Esophagus squamous epithelium (tissue), 5 donors: Measurements from ENCODE around the gene SPA17. TPM values are rescaled to one million over a fixed set of nuclear protein-coding genes. Genes with fewer than 3 reads are reported as not detected.

Experiments used
- DNase-seq: peaks from one replicate; lab custom pipeline; 2025; lab: John Stamatoyannopoulos, UW
- H3K27ac ChIP-seq, 4 donors: fragments of 200-600 bp; sonication (generic); one replicate each; pipeline ENCODE4 v1.5.1; 2016 to 2019; ENCODE audit warnings: mild to moderate bottlenecking in 1 of 4
- H3K27me3 ChIP-seq, 4 donors: fragments of 200-600 bp; sonication (generic); 1 replicate in 3 of 4; 2 replicates in 1 of 4; pipeline versions ENCODE4 v1.5.1 to v1.6.0; 2017 to 2021; ENCODE audit warnings: antibody characterized with exemption in 1 of 4
- H3K36me3 ChIP-seq, 3 donors: fragments of 200-600 bp; sonication (generic); one replicate each; pipeline ENCODE4 v1.5.1; 2016 to 2019
- H3K4me1 ChIP-seq, 3 donors: fragments of 200-600 bp; sonication (generic); one replicate each; pipeline ENCODE4 v1.5.1; 2017 to 2019
- H3K4me3 ChIP-seq, 4 donors: fragments of 200-600 bp; sonication (generic); 1 replicate in 3 of 4; 2 replicates in 1 of 4; pipeline ENCODE4 v1.5.1; 2016 to 2019; ENCODE audit warnings: mild to moderate bottlenecking in 2 of 4, moderate library complexity in 1 of 4
- H3K9me3 ChIP-seq, 3 donors: fragments of 200-600 bp; sonication (generic); one replicate each; pipeline ENCODE4 v1.5.1; 2016 to 2019
- POLR2A ChIP-seq, 4 donors: fragments of 450-650 bp; IDR thresholded peaks; one replicate each; pipeline ENCODE4 v1.6.1; 2017; ENCODE audit warnings: antibody characterized with exemption in 4 of 4, mild to moderate bottlenecking in 4 of 4, moderate library complexity in 3 of 4
- WGBS, 2 donors: methylation state at CpG; one replicate each; pipeline ENCODE4 v1.1.5; 2018; 5-methylcytosine and 5-hydroxymethylcytosine counted together
- intact Hi-C: fragments of 100-400 bp; cut with DNase I; formaldehyde crosslinking; loops from one replicate; pipeline ENCODE4 v1.15.0; 2022
- total RNA-seq, 4 donors: library from RNA; depleted of rRNA; stranded (reverse); fragments of >200 nt; gene quantifications; one replicate each; pipeline ENCODE4 v1.1.0, GENCODE V29; 2016
- TF ChIP-seq, protein P1 (sequence below), 6 experiments: fragments of 450-650 bp in 4 of 6; fragments of 200-600 bp in 2 of 6; sonication (generic) in 2 of 6; IDR thresholded peaks; one replicate each; pipeline ENCODE4 v1.5.1; 2016 to 2019; ENCODE audit warnings: antibody characterized with exemption in 6 of 6, mild to moderate bottlenecking in 4 of 6, moderate library complexity in 4 of 6
- donor health status: DM: yes; HTN: yes; CAD: no.

Gene SPA17
- total RNA-seq, 4 donors from 2014 or later, result 2.3 to 8.5 (median 6.0) TPM

DNA sequence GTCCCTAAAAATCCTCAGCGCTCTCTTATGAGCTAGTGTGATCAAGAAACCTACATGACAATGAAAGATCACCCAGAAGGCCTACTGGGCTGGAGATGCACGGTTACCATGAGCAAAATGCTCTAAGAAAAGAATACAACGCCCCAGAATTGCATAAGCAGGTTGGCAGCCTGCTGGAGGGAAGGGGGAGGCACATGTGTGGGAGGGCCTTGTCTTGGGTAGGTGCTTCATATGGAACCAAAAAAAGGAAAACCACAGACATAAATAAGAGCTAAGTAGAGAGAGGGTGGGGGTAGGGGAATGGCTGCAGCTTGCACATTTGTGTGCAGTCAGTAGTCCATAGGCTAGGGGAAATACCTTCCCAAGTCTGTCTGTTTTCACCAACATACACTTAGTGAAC lies 3.0 kb upstream of the SPA17 start:
- H3K4me3 ChIP-seq, result no peak overlapping the region
- H3K36me3 ChIP-seq, result peaks cover 0 to 21% (median 0%) of the 10 kb centered on the region in 3 donors
- H3K27me3 ChIP-seq, result no peaks in the 10 kb centered on the region
- no peak for TF ChIP-seq POLR2A (IDR thresholded peaks at IDR 0.05)
- TF ChIP-seq, protein P1, sequence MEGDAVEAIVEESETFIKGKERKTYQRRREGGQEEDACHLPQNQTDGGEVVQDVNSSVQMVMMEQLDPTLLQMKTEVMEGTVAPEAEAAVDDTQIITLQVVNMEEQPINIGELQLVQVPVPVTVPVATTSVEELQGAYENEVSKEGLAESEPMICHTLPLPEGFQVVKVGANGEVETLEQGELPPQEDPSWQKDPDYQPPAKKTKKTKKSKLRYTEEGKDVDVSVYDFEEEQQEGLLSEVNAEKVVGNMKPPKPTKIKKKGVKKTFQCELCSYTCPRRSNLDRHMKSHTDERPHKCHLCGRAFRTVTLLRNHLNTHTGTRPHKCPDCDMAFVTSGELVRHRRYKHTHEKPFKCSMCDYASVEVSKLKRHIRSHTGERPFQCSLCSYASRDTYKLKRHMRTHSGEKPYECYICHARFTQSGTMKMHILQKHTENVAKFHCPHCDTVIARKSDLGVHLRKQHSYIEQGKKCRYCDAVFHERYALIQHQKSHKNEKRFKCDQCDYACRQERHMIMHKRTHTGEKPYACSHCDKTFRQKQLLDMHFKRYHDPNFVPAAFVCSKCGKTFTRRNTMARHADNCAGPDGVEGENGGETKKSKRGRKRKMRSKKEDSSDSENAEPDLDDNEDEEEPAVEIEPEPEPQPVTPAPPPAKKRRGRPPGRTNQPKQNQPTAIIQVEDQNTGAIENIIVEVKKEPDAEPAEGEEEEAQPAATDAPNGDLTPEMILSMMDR (IDR thresholded peaks at IDR 0.05), result no peak
- no peak overlapping the region for H3K27ac ChIP-seq
- 26 to 39% methylated on average over 3 of the region's 3 CpGs for WGBS, 2 donors
- no peak for DNase-seq
- H3K4me1 ChIP-seq, result peaks cover 7 to 29% (median 17%) of the 10 kb centered on the region in 3 donors
- H3K9me3 ChIP-seq, result no peaks in the 10 kb centered on the region
- intact Hi-C loops, result loop anchor here (5.0 kb wide), 1 partner anchor 72 kb away; no protein-coding TSS in a partner anchor

DNA sequence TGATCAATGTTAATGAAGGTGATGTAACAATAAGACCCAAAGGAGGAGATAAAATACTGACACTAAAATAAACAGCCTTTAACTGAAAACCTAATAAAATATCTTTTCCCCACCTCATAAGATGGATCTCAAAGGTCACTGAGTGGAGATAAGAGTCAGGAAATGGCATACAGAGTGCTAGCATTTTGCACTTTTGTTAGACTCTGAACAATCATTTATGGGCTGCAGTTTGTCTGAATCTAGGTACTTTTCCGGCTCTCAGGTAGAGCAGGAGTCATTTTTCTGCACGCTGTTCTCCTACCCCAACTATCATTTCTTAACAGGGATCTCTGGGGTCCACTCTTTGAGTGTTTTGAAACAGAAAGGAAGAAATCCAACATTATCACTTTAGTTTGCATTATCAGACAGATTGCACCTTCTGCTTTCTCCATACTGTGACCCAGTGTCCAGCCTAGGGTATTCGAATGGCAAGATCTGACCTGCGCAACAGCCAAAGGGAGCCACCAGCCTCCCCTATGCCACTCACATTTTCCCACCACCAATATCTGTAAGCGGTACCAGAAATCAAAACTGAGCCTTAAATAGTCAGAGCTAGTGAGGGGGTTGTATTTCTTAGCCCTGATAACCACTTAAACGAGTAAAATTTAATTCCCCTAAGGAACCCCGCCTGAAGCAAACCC lies 1.0 kb upstream of the SPA17 start:
- Histone ChIP-seq H3K9me3 (no peaks in the 10 kb centered on the region), H3K36me3 (peaks cover 0 to 3% (median 0%) of the 10 kb centered on the region in 3 donors), H3K27ac (peak overlapping the region; percentile 85 to 91 (median 90)), H3K4me3 (peak overlapping the region; percentile 62 to 86 (median 77)), H3K4me1 (peaks cover 7 to 41% (median 17%) of the 10 kb centered on the region in 3 donors), H3K27me3 (no peaks in the 10 kb centered on the region)
- TF ChIP-seq, protein P1 (IDR thresholded peaks at IDR 0.05), result no peak
- intact Hi-C loops, result loop anchor here (5.0 kb wide), 1 partner anchor 70 kb away; no protein-coding TSS in a partner anchor
- no peak for DNase-seq
- 51 to 58% methylated on average over 7 of the region's 7 CpGs for WGBS, 2 donors

DNA sequence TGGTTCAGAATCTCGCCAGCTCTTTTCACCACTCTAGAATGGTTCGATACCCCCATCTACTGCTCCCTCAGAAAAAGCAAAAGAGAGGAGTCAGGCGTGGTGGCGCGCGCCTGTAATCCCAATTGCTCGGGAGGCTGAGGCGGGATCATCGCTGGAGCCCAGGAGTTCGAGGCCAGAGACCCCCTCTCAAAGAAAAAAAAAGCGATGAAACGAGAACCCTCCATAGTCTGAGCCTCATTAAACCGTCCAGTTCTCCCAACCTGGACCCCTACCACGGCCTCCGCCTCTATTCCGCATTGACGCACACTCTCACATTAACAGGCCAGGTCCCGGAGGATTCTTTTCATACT lies 439 bp downstream of the SPA17 start:
- 40 to 49% methylated on average over 10 to 17 of the region's 18 CpGs for WGBS, 2 donors
- Histone ChIP-seq H3K4me3 (peak overlapping the region; percentile 62 to 86 (median 77)), H3K9me3 (no peaks in the 10 kb centered on the region), H3K27me3 (no peaks in the 10 kb centered on the region), H3K4me1 (peaks cover 7 to 41% (median 17%) of the 10 kb centered on the region in 3 donors), H3K27ac (peak overlapping the region; percentile 85 to 91 (median 90)), H3K36me3 (no peaks in the 10 kb centered on the region)
- no peak for DNase-seq
- no peak for TF ChIP-seq POLR2A (IDR thresholded peaks at IDR 0.05)
- TF ChIP-seq, protein P1 (IDR thresholded peaks at IDR 0.05), result no peak
- intact Hi-C loops, result loop anchor here (5.0 kb wide), 1 partner anchor 68 kb away; no protein-coding TSS in a partner anchor

DNA sequence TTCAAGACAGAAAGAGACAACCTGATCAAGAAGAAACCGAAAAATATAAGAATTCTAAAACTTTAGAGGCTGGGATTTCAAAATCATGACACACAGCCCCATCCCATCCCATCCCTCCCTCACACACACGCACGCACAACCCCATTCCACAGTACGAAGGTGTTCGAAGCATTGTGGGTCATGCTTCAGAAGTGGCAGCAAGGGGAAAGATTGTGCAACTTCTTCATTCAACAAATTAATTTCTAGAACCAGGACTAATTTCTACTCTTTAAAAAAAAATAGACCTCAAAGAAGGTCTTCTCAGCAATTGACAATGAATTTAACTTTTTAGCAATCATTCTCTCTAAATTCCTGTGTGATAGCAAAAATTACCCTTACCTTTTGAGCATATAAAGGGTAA lies 867 bp downstream of the SPA17 start:
- 86 to 90% methylated on average over 5 of the region's 5 CpGs for WGBS, 2 donors
- intact Hi-C loops, result loop anchor here (5.0 kb wide), 1 partner anchor 68 kb away; no protein-coding TSS in a partner anchor
- H3K36me3 ChIP-seq, result no peaks in the 10 kb centered on the region
- peak overlapping the region in 2 of 4 donors; percentile 90 to 91 for H3K27ac ChIP-seq
- H3K9me3 ChIP-seq, result no peaks in the 10 kb centered on the region
- no peak for DNase-seq
- peaks cover 7 to 41% (median 17%) of the 10 kb centered on the region in 3 donors for H3K4me1 ChIP-seq
- peak overlapping the region; percentile 62 to 86 (median 77) for H3K4me3 ChIP-seq
- H3K27me3 ChIP-seq, result no peaks in the 10 kb centered on the region
- TF ChIP-seq POLR2A (IDR thresholded peaks at IDR 0.05), result no peak
- TF ChIP-seq, protein P1 (IDR thresholded peaks at IDR 0.05), result no peak

DNA sequence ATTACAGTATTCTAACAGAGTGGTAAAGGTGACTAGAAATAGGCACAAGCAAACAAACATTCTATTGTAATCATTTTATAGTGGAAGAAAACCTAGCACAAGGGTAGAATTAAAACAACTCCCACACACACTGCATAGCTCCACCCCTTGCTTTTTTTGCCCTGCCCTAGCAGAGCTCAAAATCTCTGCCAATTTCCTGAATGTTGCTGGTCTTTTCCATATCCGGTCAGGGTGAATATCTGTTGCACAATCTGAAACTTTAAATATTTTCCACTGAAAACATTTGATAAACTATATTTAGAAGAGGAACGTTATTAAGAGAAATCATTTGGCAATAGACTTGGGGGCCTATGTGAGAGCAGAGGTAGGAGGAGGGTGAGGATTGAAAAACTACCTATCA lies 2.7 kb downstream of the SPA17 start:
- DNase-seq, result no peak
- H3K4me3 ChIP-seq, result no peak overlapping the region
- 3 to 9% methylated on average over 2 of the region's 2 CpGs for WGBS, 2 donors
- H3K4me1 ChIP-seq, result peaks cover 7 to 36% (median 17%) of the 10 kb centered on the region in 3 donors
- H3K27ac ChIP-seq, result peak overlapping the region in 3 of 4 donors; percentile 49 to 69 (median 63)
- intact Hi-C loops, result no loop called here
- TF ChIP-seq, protein P1 (IDR thresholded peaks at IDR 0.05), result no peak
- no peak for TF ChIP-seq POLR2A (IDR thresholded peaks at IDR 0.05)
- no peaks in the 10 kb centered on the region for H3K36me3 ChIP-seq
- H3K27me3 ChIP-seq, result no peaks in the 10 kb centered on the region
- no peaks in the 10 kb centered on the region for H3K9me3 ChIP-seq
